Endothelial cell of umbilical vein (primary cell): ENCODE results near the gene DIP2A. TPM values are rescaled to one million over a fixed set of nuclear protein-coding genes. Genes with fewer than 3 reads are reported as not detected.

ENCODE experiments used
- BruUV-seq: library from RNA; stranded (reverse); fragments of 400-500 nt; replicated peaks from 2 replicates; lab custom pipeline; 2021; lab: Mats Ljungman, UMichigan
- CTCF ChIA-PET: fragments of 300-600, 350-600 bp; sonication (Branson Sonifier 250); formaldehyde crosslinking; loops from one replicate; lab custom pipeline; 2021; ENCODE audit warnings: antibody characterized with exemption, inconsistent platforms; lab: Charles Lee
- POLR2A ChIA-PET: fragments of 300-600, 350-600 bp; sonication (Branson Sonifier 250); formaldehyde crosslinking; loops from one replicate; lab custom pipeline; 2021; ENCODE audit warnings: antibody characterized with exemption, inconsistent platforms; lab: Charles Lee
- DNase-seq: peaks from one replicate; pipeline ENCODE4 v3.0.0-alpha.2; 2011; ENCODE audit warnings: low read depth, low spot score
- FAIRE-seq: peaks from 2 replicates; lab custom pipeline; 2011; peaks lifted over from hg19 to GRCh38; lab: Jason Lieb, UNC
- H2AFZ ChIP-seq: 2 replicates; pipeline ENCODE4 v1.6.0; 2012; ENCODE audit warnings: low read depth, low read length, control low read depth, inconsistent platforms
- H3K27ac ChIP-seq: 2 replicates; pipeline ENCODE4 v1.5.1; 2011; ENCODE audit warnings: low read depth, mild to moderate bottlenecking, control low read depth, low read length, moderate library complexity; ENCODE audit not compliant: insufficient read depth
- H3K27me3 ChIP-seq, 2 experiments: 2 replicates each; pipeline versions ENCODE4 v1.6.0 to v1.6.1; 2011; ENCODE audit warnings: low read length in 2 of 2, mixed read lengths in 1 of 2; ENCODE audit not compliant: control insufficient read depth in 2 of 2, insufficient read depth in 2 of 2
- H3K36me3 ChIP-seq, 2 experiments: 2 replicates in 1 of 2; 3 replicates in 1 of 2; pipeline ENCODE4 v1.5.1; 2011; ENCODE audit warnings: low read length in 2 of 2, mild to moderate bottlenecking in 1 of 2, moderate library complexity in 1 of 2; ENCODE audit not compliant: control insufficient read depth in 2 of 2, insufficient read depth in 2 of 2; ENCODE audit errors: extremely low read depth in 1 of 2
- H3K4me1 ChIP-seq: 3 replicates; pipeline ENCODE4 v1.5.1; 2011; ENCODE audit warnings: mild to moderate bottlenecking, low read length; ENCODE audit not compliant: control insufficient read depth, insufficient read depth; ENCODE audit errors: extremely low read depth
- H3K4me2 ChIP-seq: 2 replicates; pipeline ENCODE4 v1.6.1; 2011; ENCODE audit warnings: low read length, control low read depth, mixed read lengths; ENCODE audit not compliant: insufficient read depth
- H3K4me3 ChIP-seq, 3 experiments: fragments of 200-600 bp in 1 of 3; sonication (generic), shearing (Covaris generic) in 1 of 3; replicated peaks in 1 of 3; 2 replicates each; pipeline ENCODE4 v1.5.1; 2011 to 2016; ENCODE audit warnings: control low read depth in 3 of 3, low read length in 3 of 3, mild to moderate bottlenecking in 2 of 3, inconsistent platforms in 1 of 3, low read depth in 1 of 3, moderate library complexity in 1 of 3; ENCODE audit not compliant: insufficient read depth in 1 of 3
- H3K79me2 ChIP-seq: 2 replicates; pipeline ENCODE4 v1.6.0; 2012; ENCODE audit warnings: low read length, inconsistent platforms; ENCODE audit not compliant: control insufficient read depth, insufficient read depth
- H3K9ac ChIP-seq: replicated peaks from 2 replicates; pipeline ENCODE3; 2011; ENCODE audit warnings: low read length, control low read depth; ENCODE audit not compliant: insufficient read depth; ENCODE audit errors: extremely low read depth
- H3K9me1 ChIP-seq: replicated peaks from 3 replicates; pipeline ENCODE4 v1.6.0; 2011; ENCODE audit warnings: mild to moderate bottlenecking, low read length; ENCODE audit not compliant: control insufficient read depth, insufficient read depth; ENCODE audit errors: extremely low read depth
- H3K9me3 ChIP-seq: replicated peaks from 2 replicates; pipeline ENCODE4 v1.5.1; 2012; ENCODE audit warnings: low read length, inconsistent platforms; ENCODE audit not compliant: control insufficient read depth, insufficient read depth
- H4K20me1 ChIP-seq: replicated peaks from 2 replicates; pipeline ENCODE3; 2011; ENCODE audit warnings: mild to moderate bottlenecking, low read length; ENCODE audit not compliant: control insufficient read depth, insufficient read depth; ENCODE audit errors: extremely low read depth
- CTCF ChIP-seq, 2 donors: IDR thresholded peaks; 1 replicate in 1 of 2; 2 replicates in 1 of 2; pipeline ENCODE4 v1.5.1; 2011; ENCODE audit warnings: low read length in 2 of 2, mild to moderate bottlenecking in 2 of 2, moderate library complexity in 2 of 2, control low read depth in 1 of 2, inconsistent platforms in 1 of 2, low read depth in 1 of 2; ENCODE audit not compliant: insufficient read depth in 1 of 2; ENCODE audit errors: extremely low read depth in 1 of 2
- EZH2 ChIP-seq: IDR thresholded peaks from 2 replicates; pipeline ENCODE4 v1.6.1; 2012; ENCODE audit warnings: borderline replicate concordance, low read depth, mild to moderate bottlenecking, moderate library complexity, low read length, inconsistent platforms; ENCODE audit not compliant: severe bottlenecking
- FOS ChIP-seq: IDR thresholded peaks from 2 replicates; pipeline ENCODE4 v1.6.1; 2011; ENCODE audit warnings: mild to moderate bottlenecking, low read length, moderate library complexity, borderline replicate concordance; ENCODE audit not compliant: insufficient read depth
- GATA2 ChIP-seq: IDR thresholded peaks from 2 replicates; pipeline ENCODE4 v1.7.0; 2011; ENCODE audit warnings: low read depth, mild to moderate bottlenecking, moderate library complexity, mixed read lengths, low read length; ENCODE audit not compliant: insufficient read length, insufficient read depth
- JUN ChIP-seq: IDR thresholded peaks from 2 replicates; pipeline ENCODE4 v1.6.1; 2011; ENCODE audit warnings: borderline replicate concordance, low read depth; ENCODE audit not compliant: insufficient read length, insufficient read depth
- MYC ChIP-seq: IDR thresholded peaks from one replicate; pipeline ENCODE4 v1.6.1; 2011; ENCODE audit warnings: mild to moderate bottlenecking, low read depth, low read length
- POLR2A ChIP-seq: IDR thresholded peaks from 2 replicates; pipeline ENCODE4 v1.6.1; 2012; ENCODE audit warnings: low read depth, mild to moderate bottlenecking, control low read depth, low read length
- POLR2AphosphoS5 ChIP-seq: IDR thresholded peaks from 2 replicates; pipeline ENCODE4 v1.6.1; 2012; ENCODE audit warnings: low read depth, mild to moderate bottlenecking, control low read depth, low read length, moderate library complexity; ENCODE audit not compliant: insufficient read depth
- dilution Hi-C: fragments of 300-500 bp; cut with MboI; formaldehyde crosslinking; loops from one replicate; pipeline ENCODE4 v1.15.0; 2019; ENCODE audit warnings: low sequenced_read_pairs; ENCODE audit not compliant: extremely low pct_ligation_motif_present
- intact Hi-C: fragments of 100-400 bp; cut with micrococcal nuclease; formaldehyde crosslinking; loops from one replicate; pipeline ENCODE4 v1.10.0; 2022
- polyA plus RNA-seq, 4 experiments: library from polyadenylated mRNA; depleted of rRNA in 3 of 4; stranded (reverse) in 3 of 4; unstranded in 1 of 4; fragments of >200 nt; gene quantifications; 2 replicates each; pipeline versions ENCODE4 v1.2.1 to v1.2.3, GENCODE V29; 2011 to 2012; ENCODE audit warnings: missing spikeins in 1 of 4
- total RNA-seq: library from RNA; stranded (reverse); gene quantifications from 2 replicates; pipeline ENCODE4 v1.2.3, GENCODE V29; 2021
- TF ChIP-seq, protein P1 (sequence below): IDR thresholded peaks from 2 replicates; pipeline ENCODE4 v1.6.1; 2011; ENCODE audit not compliant: insufficient read depth, insufficient read length

Gene DIP2A
- total and polyA plus RNA-seq, 2 donors (not counting 3 experiments of a cell fraction or from before 2014, with no cell fraction given): 34.5 to 62.1 TPM

GRCh38 chr21:46597896-46598343 is 139.2 kb downstream of the DIP2A start:
- Histone ChIP-seq H3K27ac (no peak overlapping the region), H3K4me3 (no peak overlapping the region), H3K9me1 (no peaks in the 10 kb centered on the region), H3K79me2 (no peaks in the 10 kb centered on the region), H3K4me2 (no peak overlapping the region), H3K9ac (no peak overlapping the region), H3K9me3 (no peaks in the 10 kb centered on the region), H3K36me3 (no peaks in the 10 kb centered on the region), H4K20me1 (no peaks in the 10 kb centered on the region), H3K4me1 (peaks cover 15% of the 10 kb centered on the region), H2AFZ (no peak overlapping the region), H3K27me3 (peaks cover 0 to 3% of the 10 kb centered on the region in 2 experiments)
- ChIA-PET CTCF (interaction anchor here (1.6 to 1.8 kb wide), 2 partner anchors 10 to 12 kb away, joined by 3 to 4 read pairs; no protein-coding TSS in a partner anchor), POLR2A (no interaction called here)
- no TSS peak for BruUV-seq
- no peak for FAIRE-seq
- no peak for DNase-seq
- dilution Hi-C loops (no loop called here), intact Hi-C loops (no loop called here)
- TF ChIP-seq GATA2 (no peak), EZH2 (no peak), FOS (no peak), MYC (no peak), POLR2AphosphoS5 (no peak), POLR2A (no peak), JUN (no peak), CTCF (IDR thresholded peaks at IDR 0.05; ENCODE audit: extremely low read depth in 1 of 2, insufficient read depth in 1 of 2, low read depth in 1 of 2, low read length in 2 of 2) (no peak)
- TF ChIP-seq, protein P1, sequence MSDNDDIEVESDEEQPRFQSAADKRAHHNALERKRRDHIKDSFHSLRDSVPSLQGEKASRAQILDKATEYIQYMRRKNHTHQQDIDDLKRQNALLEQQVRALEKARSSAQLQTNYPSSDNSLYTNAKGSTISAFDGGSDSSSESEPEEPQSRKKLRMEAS: no peak
